Mammary epithelial cell (primary cell): ENCODE data around the gene HOMEZ.

Experiments used
- EZH2 ChIP-seq: IDR thresholded peaks from 2 replicates; pipeline ENCODE4 v1.6.1; 2012; ENCODE audit warnings: low read length, inconsistent platforms, borderline replicate concordance
- TF ChIP-seq, protein P1 (sequence below), 2 donors: IDR thresholded peaks in 1 of 2; conservative IDR thresholded peaks in 1 of 2; 2 replicates each; pipeline ENCODE4 v1.5.1; 2011 to 2012; ENCODE audit warnings: inconsistent platforms in 2 of 2, low read length in 2 of 2, mild to moderate bottlenecking in 2 of 2, control low read depth in 1 of 2, low read depth in 1 of 2; ENCODE audit not compliant: insufficient read depth in 1 of 2; ENCODE audit errors: extremely low read depth in 1 of 2

DNA sequence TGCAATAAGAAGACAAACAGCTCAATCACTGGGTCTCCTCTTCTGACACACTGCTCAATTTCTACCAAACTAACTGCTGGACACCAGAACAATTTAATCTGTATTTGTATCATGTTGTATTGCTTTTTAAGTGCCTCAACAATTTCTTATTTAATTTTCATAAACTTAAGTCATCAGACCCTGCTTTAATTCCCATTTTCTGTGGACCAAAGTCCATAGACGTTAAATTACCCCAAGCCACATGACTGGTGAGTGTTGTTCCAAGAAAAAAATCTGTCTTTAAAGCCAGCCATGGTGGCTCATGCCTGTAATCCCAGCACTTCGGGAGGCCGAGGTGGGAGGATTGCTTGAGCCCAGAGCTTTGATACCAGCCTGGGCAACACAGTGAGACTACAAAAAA is 8.7 kb downstream of the HOMEZ start:
- TF ChIP-seq, protein P1, sequence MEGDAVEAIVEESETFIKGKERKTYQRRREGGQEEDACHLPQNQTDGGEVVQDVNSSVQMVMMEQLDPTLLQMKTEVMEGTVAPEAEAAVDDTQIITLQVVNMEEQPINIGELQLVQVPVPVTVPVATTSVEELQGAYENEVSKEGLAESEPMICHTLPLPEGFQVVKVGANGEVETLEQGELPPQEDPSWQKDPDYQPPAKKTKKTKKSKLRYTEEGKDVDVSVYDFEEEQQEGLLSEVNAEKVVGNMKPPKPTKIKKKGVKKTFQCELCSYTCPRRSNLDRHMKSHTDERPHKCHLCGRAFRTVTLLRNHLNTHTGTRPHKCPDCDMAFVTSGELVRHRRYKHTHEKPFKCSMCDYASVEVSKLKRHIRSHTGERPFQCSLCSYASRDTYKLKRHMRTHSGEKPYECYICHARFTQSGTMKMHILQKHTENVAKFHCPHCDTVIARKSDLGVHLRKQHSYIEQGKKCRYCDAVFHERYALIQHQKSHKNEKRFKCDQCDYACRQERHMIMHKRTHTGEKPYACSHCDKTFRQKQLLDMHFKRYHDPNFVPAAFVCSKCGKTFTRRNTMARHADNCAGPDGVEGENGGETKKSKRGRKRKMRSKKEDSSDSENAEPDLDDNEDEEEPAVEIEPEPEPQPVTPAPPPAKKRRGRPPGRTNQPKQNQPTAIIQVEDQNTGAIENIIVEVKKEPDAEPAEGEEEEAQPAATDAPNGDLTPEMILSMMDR (conservative IDR thresholded peaks at IDR 0.05 in 1 of 2, IDR thresholded peaks at IDR 0.05 in 1 of 2; ENCODE audit: extremely low read depth in 1 of 2, insufficient read depth in 1 of 2, low read depth in 1 of 2, low read length in 2 of 2), result no peak
- TF ChIP-seq EZH2, result no peak
